CD8-positive, alpha-beta memory T cell (primary cell): Measurements from ENCODE around the gene PDE3B. TPM values are rescaled to one million over a fixed set of nuclear protein-coding genes. Genes with fewer than 3 reads are reported as not detected.

Source experiments
- CTCF ChIA-PET: fragments of 350-600 bp; sonication (Branson Sonifier 250); formaldehyde crosslinking; loops from one replicate; lab custom pipeline; 2021; ENCODE audit warnings: antibody characterized with exemption; lab: Charles Lee
- POLR2A ChIA-PET: fragments of 350-600 bp; sonication (Branson Sonifier 250); formaldehyde crosslinking; loops from one replicate; lab custom pipeline; 2021; ENCODE audit warnings: antibody characterized with exemption; lab: Charles Lee
- DNase-seq, 5 donors: peaks; one replicate each; pipeline versions ENCODE4 v3.0.0 to v3.0.0-alpha.2; 2020 to 2022; ENCODE audit warnings: mixed read lengths in 1 of 5
- H3K27ac ChIP-seq: one replicate; pipeline ENCODE4 v1.7.0; 2013; ENCODE audit warnings: low read depth, mild to moderate bottlenecking, low read length, moderate library complexity
- H3K27me3 ChIP-seq: 2 replicates; pipeline ENCODE4 v1.7.0; 2013; ENCODE audit warnings: low read length, mild to moderate bottlenecking; ENCODE audit not compliant: insufficient read depth, poor library complexity, severe bottlenecking
- H3K36me3 ChIP-seq: 2 replicates; pipeline ENCODE4 v1.7.0; 2013; ENCODE audit warnings: mild to moderate bottlenecking, low read length, moderate library complexity; ENCODE audit not compliant: insufficient read depth
- H3K4me1 ChIP-seq: 2 replicates; pipeline ENCODE4 v1.7.0; 2013; ENCODE audit warnings: mild to moderate bottlenecking, low read length, moderate library complexity; ENCODE audit not compliant: insufficient read depth
- H3K4me3 ChIP-seq: 2 replicates; pipeline ENCODE4 v1.7.0; 2013; ENCODE audit warnings: mild to moderate bottlenecking, low read length
- H3K9me3 ChIP-seq: 2 replicates; pipeline ENCODE4 v1.7.0; 2013; ENCODE audit warnings: mild to moderate bottlenecking, low read length
- H3K27ac Mint-ChIP-seq, 8 donors: one replicate each; pipeline ENCODE4 v1.8.0; 2020 to 2021; ENCODE audit warnings: mixed read lengths in 8 of 8, mild to moderate bottlenecking in 6 of 8, inconsistent platforms in 3 of 8, moderate library complexity in 3 of 8
- H3K27me3 Mint-ChIP-seq, 2 donors: one replicate each; pipeline ENCODE4 v1.8.0; 2020 to 2021; ENCODE audit warnings: mixed read lengths in 2 of 2, mild to moderate bottlenecking in 1 of 2, moderate library complexity in 1 of 2
- H3K36me3 Mint-ChIP-seq, 3 donors: one replicate each; pipeline ENCODE4 v1.8.0; 2020 to 2021; ENCODE audit warnings: mixed read lengths in 3 of 3, inconsistent platforms in 1 of 3, mild to moderate bottlenecking in 1 of 3
- H3K4me1 Mint-ChIP-seq, 3 donors: one replicate each; pipeline ENCODE4 v1.8.0; 2020 to 2021; ENCODE audit warnings: mixed read lengths in 3 of 3, inconsistent platforms in 1 of 3, mild to moderate bottlenecking in 1 of 3
- H3K4me3 Mint-ChIP-seq, 7 donors: one replicate each; pipeline ENCODE4 v1.8.0; 2020 to 2021; ENCODE audit warnings: mixed read lengths in 7 of 7, mild to moderate bottlenecking in 6 of 7, moderate library complexity in 4 of 7, inconsistent platforms in 2 of 7
- H3K9me3 Mint-ChIP-seq, 5 donors: one replicate each; pipeline ENCODE4 v1.8.0; 2020 to 2022; ENCODE audit warnings: mixed read lengths in 5 of 5, mild to moderate bottlenecking in 3 of 5, moderate library complexity in 2 of 5, inconsistent platforms in 1 of 5
- polyA plus RNA-seq: library from polyadenylated mRNA; unstranded; fragments of 300-500 nt; fragmentation: Illumina TruSeq; gene quantifications from one replicate; pipeline ENCODE4 v1.2.3, GENCODE V29; 2021
- total RNA-seq, 2 experiments: library from RNA; stranded (reverse); gene quantifications; one replicate each; pipeline ENCODE4 v1.2.3, GENCODE V29; 2021

Gene PDE3B
- total and polyA plus RNA-seq, 3 experiments from 2014 or later: 39.8 to 47.2 (median 47.0) TPM

- ChIA-PET POLR2A (no interaction called here), CTCF (no interaction called here)
- no peaks in the 10 kb centered on the region for H3K36me3 ChIP-seq
- H3K9me3 ChIP-seq: no peaks in the 10 kb centered on the region
- no peak for DNase-seq
- no peak overlapping the region for H3K4me3 Mint-ChIP-seq
- H3K27ac Mint-ChIP-seq: no peak overlapping the region
- H3K4me3 ChIP-seq: no peak overlapping the region
- H3K27ac ChIP-seq: no peak overlapping the region
- no peaks in the 10 kb centered on the region for H3K27me3 ChIP-seq
- H3K4me1 ChIP-seq: no peaks in the 10 kb centered on the region
- H3K9me3 Mint-ChIP-seq: peaks cover 0 to 2% (median 0%) of the 10 kb centered on the region in 5 donors
- peaks cover 8 to 9% of the 10 kb centered on the region in 2 donors for H3K27me3 Mint-ChIP-seq
- no peaks in the 10 kb centered on the region for H3K4me1 Mint-ChIP-seq
- peaks cover 5 to 21% (median 5%) of the 10 kb centered on the region in 3 donors for H3K36me3 Mint-ChIP-seq
Observed at GRCh38 chr11:14916403-14916802, 272.8 kb downstream of the PDE3B start.

Other genes starting within 250 kb of the PDE3B start
- gene COPB1, start 144.0 kb upstream of the PDE3B start, total RNA-seq: 100 to 1,000 TPM; 104 to 111 TPM
- 76.4 TPM for gene COPB1, start 144.0 kb upstream of the PDE3B start, polyA plus RNA-seq
- 100 to 1,000 TPM; 337 to 344 TPM for gene PSMA1, start 123.4 kb upstream of the PDE3B start, total RNA-seq
- gene PSMA1, start 123.4 kb upstream of the PDE3B start, polyA plus RNA-seq: 159 TPM
- gene CYP2R1, start 248.4 kb downstream of the PDE3B start, total RNA-seq: 1 to 10 TPM; 5.6 to 5.9 TPM
- 16.5 TPM for gene CYP2R1, start 248.4 kb downstream of the PDE3B start, polyA plus RNA-seq